MM.1S (cell line): ENCODE results near the gene ZBTB7C.

Experiments used
- EZH2 ChIP-seq: fragments of 300-600 bp; sonication (generic); optimal IDR thresholded peaks from 2 replicates; pipeline ENCODE3; 2017; ENCODE audit warnings: low read depth, mild to moderate bottlenecking, antibody characterized with exemption, low read length, mixed read lengths
- TF ChIP-seq, protein P1 (sequence below): fragments of 300-600 bp; sonication (generic); IDR thresholded peaks from 2 replicates; pipeline ENCODE4 v1.5.1; 2016; ENCODE audit warnings: antibody characterized with exemption, low read length, mixed read lengths

DNA sequence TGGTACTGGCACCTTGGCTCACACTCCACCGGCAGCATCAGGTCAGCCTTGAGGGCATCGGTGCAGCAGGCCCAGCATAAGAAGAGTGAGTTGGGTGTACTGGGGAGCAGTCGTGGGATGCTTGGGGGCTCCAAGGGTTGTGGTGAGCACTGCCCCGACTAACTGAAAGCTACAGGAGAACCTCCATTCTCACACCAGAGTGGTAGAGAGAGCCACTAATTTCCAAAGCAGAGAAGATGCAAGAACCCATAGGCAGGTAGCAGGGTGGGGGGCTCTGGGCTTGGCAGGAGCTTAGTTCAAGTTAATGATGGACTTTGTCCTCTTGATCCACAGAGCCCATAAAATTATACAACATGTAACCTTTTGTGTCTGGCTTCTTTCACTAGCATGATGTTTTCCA lies 330.7 kb downstream of the ZBTB7C start:
- TF ChIP-seq, protein P1, sequence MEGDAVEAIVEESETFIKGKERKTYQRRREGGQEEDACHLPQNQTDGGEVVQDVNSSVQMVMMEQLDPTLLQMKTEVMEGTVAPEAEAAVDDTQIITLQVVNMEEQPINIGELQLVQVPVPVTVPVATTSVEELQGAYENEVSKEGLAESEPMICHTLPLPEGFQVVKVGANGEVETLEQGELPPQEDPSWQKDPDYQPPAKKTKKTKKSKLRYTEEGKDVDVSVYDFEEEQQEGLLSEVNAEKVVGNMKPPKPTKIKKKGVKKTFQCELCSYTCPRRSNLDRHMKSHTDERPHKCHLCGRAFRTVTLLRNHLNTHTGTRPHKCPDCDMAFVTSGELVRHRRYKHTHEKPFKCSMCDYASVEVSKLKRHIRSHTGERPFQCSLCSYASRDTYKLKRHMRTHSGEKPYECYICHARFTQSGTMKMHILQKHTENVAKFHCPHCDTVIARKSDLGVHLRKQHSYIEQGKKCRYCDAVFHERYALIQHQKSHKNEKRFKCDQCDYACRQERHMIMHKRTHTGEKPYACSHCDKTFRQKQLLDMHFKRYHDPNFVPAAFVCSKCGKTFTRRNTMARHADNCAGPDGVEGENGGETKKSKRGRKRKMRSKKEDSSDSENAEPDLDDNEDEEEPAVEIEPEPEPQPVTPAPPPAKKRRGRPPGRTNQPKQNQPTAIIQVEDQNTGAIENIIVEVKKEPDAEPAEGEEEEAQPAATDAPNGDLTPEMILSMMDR, result no peak
- TF ChIP-seq EZH2, result no peak
